ENCODE results near the gene ZBTB34.

DNA sequence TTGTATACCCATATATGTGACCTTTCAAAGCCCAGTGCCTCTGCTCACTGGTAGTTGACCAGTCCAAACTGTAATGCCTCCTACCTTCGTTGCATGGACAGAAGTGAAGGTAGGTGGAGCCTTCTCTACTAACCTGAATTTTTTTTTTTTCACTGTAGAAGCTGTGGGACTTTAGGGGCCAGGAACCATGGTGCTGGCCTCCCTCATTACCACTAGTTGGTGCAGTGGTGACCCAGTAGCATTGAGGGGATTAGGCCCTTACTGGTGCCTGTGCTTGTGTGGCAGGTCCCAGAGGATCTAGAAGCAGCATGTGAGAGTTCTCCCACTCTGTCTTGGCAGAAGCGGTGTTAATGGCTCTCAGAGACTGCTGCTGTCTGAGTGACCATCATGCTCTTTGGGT, 56.5 kb downstream of the ZBTB34 start:
- TF ChIP-seq RNF2 (IDR thresholded peaks at IDR 0.05) (no peak), ZNF12 (CRISPR knock-in tag; IDR thresholded peaks at IDR 0.05) (no peak), ZNF24 (IDR thresholded peaks at IDR 0.05) (no peak)
- TF ChIP-seq, protein P1, sequence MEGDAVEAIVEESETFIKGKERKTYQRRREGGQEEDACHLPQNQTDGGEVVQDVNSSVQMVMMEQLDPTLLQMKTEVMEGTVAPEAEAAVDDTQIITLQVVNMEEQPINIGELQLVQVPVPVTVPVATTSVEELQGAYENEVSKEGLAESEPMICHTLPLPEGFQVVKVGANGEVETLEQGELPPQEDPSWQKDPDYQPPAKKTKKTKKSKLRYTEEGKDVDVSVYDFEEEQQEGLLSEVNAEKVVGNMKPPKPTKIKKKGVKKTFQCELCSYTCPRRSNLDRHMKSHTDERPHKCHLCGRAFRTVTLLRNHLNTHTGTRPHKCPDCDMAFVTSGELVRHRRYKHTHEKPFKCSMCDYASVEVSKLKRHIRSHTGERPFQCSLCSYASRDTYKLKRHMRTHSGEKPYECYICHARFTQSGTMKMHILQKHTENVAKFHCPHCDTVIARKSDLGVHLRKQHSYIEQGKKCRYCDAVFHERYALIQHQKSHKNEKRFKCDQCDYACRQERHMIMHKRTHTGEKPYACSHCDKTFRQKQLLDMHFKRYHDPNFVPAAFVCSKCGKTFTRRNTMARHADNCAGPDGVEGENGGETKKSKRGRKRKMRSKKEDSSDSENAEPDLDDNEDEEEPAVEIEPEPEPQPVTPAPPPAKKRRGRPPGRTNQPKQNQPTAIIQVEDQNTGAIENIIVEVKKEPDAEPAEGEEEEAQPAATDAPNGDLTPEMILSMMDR (IDR thresholded peaks at IDR 0.05 in 2 of 3, conservative IDR thresholded peaks at IDR 0.05 in 1 of 3; ENCODE audit: insufficient read depth in 2 of 3, low read depth in 1 of 3, low read length in 3 of 3), result peak; percentile 26 to 42 (median 30); a peak in 3 of 6 replicates

Data from K562 (cell line).